HEK293 (cell line): ENCODE results near the gene ZDHHC14.

Experiments used
- CTCF ChIA-PET: fragments of 350-600 bp; formaldehyde crosslinking; extraction: SDS; loops from one replicate; lab custom pipeline; 2021; ENCODE audit warnings: antibody characterized with exemption; lab: Yijun Ruan, JAX
- POLR2A ChIA-PET: fragments of 300-600 bp; formaldehyde crosslinking; extraction: SDS; loops from one replicate; lab custom pipeline; 2020; ENCODE audit warnings: antibody characterized with exemption, inconsistent platforms; lab: Yijun Ruan, JAX
- H3K27ac ChIP-seq: fragments of 200-500 bp; sonication (Bioruptor generic); 2 replicates; pipeline ENCODE4 v1.5.1; 2014; ENCODE audit warnings: low read depth, low read length, control low read depth, inconsistent platforms; ENCODE audit errors: extremely low read depth
- H3K36me3 ChIP-seq, 2 experiments: fragments of 200-500 bp in 1 of 2; sonication (Bioruptor generic) in 1 of 2; 1 replicate in 1 of 2; 2 replicates in 1 of 2; pipeline ENCODE4 v1.5.1; 2014 to 2017; ENCODE audit warnings: inconsistent platforms in 2 of 2, low read length in 2 of 2; ENCODE audit not compliant: control insufficient read depth in 2 of 2, insufficient read depth in 1 of 2
- H3K4me1 ChIP-seq: fragments of 200-500 bp; sonication (Bioruptor generic); 2 replicates; pipeline ENCODE4 v1.5.1; 2014; ENCODE audit warnings: mild to moderate bottlenecking, low read length, inconsistent platforms; ENCODE audit not compliant: control insufficient read depth, insufficient read depth
- H3K4me3 ChIP-seq: 2 replicates; pipeline ENCODE4 v1.5.1; 2011; ENCODE audit warnings: low read depth, mild to moderate bottlenecking, control low read depth, low read length, moderate library complexity
- H3K9me3 ChIP-seq: fragments of 200-500 bp; sonication (Bioruptor generic); 2 replicates; pipeline ENCODE4 v1.5.1; 2014; ENCODE audit warnings: low read depth, low read length, inconsistent platforms; ENCODE audit not compliant: control insufficient read depth, insufficient read depth
- ATF2 ChIP-seq: fragments of 450-650 bp; formaldehyde crosslinking; IDR thresholded peaks from 2 replicates; pipeline ENCODE4 v1.5.1; 2016; ENCODE audit warnings: missing biosample characterization, missing genetic modification characterization, low read depth
- FEZF1 ChIP-seq: fragments of 450-650 bp; formaldehyde crosslinking; IDR thresholded peaks from 2 replicates; pipeline ENCODE4 v1.5.1; 2016; ENCODE audit warnings: missing biosample characterization, missing genetic modification characterization
- GLI2 ChIP-seq: fragments of 450-650 bp; formaldehyde crosslinking; IDR thresholded peaks from 2 replicates; pipeline ENCODE4; 2017; ENCODE audit warnings: missing biosample characterization, missing genetic modification characterization, low read depth, borderline replicate concordance
- GLIS1 ChIP-seq: fragments of 450-650 bp; formaldehyde crosslinking; IDR thresholded peaks from 2 replicates; pipeline ENCODE4 v1.5.1; 2016; ENCODE audit warnings: missing biosample characterization, missing genetic modification characterization
- HOXD13 ChIP-seq: sonication (generic); formaldehyde crosslinking; IDR thresholded peaks from 2 replicates; pipeline ENCODE4 v1.8.0; 2022; ENCODE audit warnings: missing genetic modification reagents, borderline replicate concordance
- PRDM1 ChIP-seq: fragments of 450-650 bp; formaldehyde crosslinking; IDR thresholded peaks from 2 replicates; pipeline ENCODE4; 2016; ENCODE audit warnings: missing biosample characterization, missing genetic modification characterization
- SCRT1 ChIP-seq: fragments of 450-650 bp; formaldehyde crosslinking; IDR thresholded peaks from 2 replicates; pipeline ENCODE4 v1.5.1; 2016; ENCODE audit warnings: missing biosample characterization, missing genetic modification characterization, borderline replicate concordance
- TRIM28 ChIP-seq: IDR thresholded peaks from 2 replicates; pipeline ENCODE4 v1.6.1; 2011; ENCODE audit warnings: low read length, control low read depth, borderline replicate concordance
- YY1 ChIP-seq: fragments of 450-650 bp; formaldehyde crosslinking; IDR thresholded peaks from 2 replicates; pipeline ENCODE4 v1.5.1; 2018; ENCODE audit warnings: missing biosample characterization, missing genetic modification characterization
- ZBTB48 ChIP-seq: fragments of 450-650 bp; formaldehyde crosslinking; IDR thresholded peaks from 2 replicates; pipeline ENCODE4 v1.5.1; 2016; ENCODE audit warnings: missing biosample characterization, missing genetic modification characterization
- ZBTB7A ChIP-seq: fragments of 450-650 bp; formaldehyde crosslinking; IDR thresholded peaks from 2 replicates; pipeline ENCODE4 v1.5.1; 2016; ENCODE audit warnings: low read depth, missing biosample characterization, missing genetic modification characterization
- ZFP69B ChIP-seq: fragments of 450-650 bp; formaldehyde crosslinking; IDR thresholded peaks from 2 replicates; pipeline ENCODE4 v1.5.1; 2016; ENCODE audit warnings: missing biosample characterization, missing genetic modification characterization
- ZIC2 ChIP-seq: fragments of 450-650 bp; formaldehyde crosslinking; IDR thresholded peaks from 2 replicates; pipeline ENCODE4 v1.5.1; 2016; ENCODE audit warnings: missing biosample characterization, missing genetic modification characterization
- ZNF10 ChIP-seq: fragments of 450-650 bp; formaldehyde crosslinking; IDR thresholded peaks from 2 replicates; pipeline ENCODE4 v1.5.1; 2017; ENCODE audit warnings: missing biosample characterization, missing genetic modification characterization
- ZNF175 ChIP-seq: fragments of 450-650 bp; formaldehyde crosslinking; IDR thresholded peaks from 2 replicates; pipeline ENCODE4 v1.5.1; 2016; ENCODE audit warnings: missing biosample characterization, missing genetic modification characterization
- ZNF223 ChIP-seq: fragments of 450-650 bp; formaldehyde crosslinking; IDR thresholded peaks from 2 replicates; pipeline ENCODE4 v1.5.1; 2016; ENCODE audit warnings: missing biosample characterization, missing genetic modification characterization
- ZNF324 ChIP-seq: fragments of 450-650 bp; formaldehyde crosslinking; IDR thresholded peaks from 2 replicates; pipeline ENCODE4 v1.5.1; 2016; ENCODE audit warnings: missing biosample characterization, missing genetic modification characterization
- ZNF416 ChIP-seq: fragments of 450-650 bp; formaldehyde crosslinking; IDR thresholded peaks from 2 replicates; pipeline ENCODE4 v1.5.1; 2016; ENCODE audit warnings: missing biosample characterization, missing genetic modification characterization
- ZNF544 ChIP-seq: fragments of 450-650 bp; formaldehyde crosslinking; IDR thresholded peaks from 2 replicates; pipeline ENCODE4 v1.5.0; 2017; ENCODE audit warnings: missing biosample characterization, missing genetic modification characterization
- ZNF610 ChIP-seq: fragments of 450-650 bp; formaldehyde crosslinking; IDR thresholded peaks from 2 replicates; pipeline ENCODE4 v1.5.1; 2016; ENCODE audit warnings: missing biosample characterization, missing genetic modification characterization, borderline replicate concordance
- ZNF704 ChIP-seq: fragments of 450-650 bp; formaldehyde crosslinking; IDR thresholded peaks from 2 replicates; pipeline ENCODE4 v1.5.1; 2016; ENCODE audit warnings: missing biosample characterization, missing genetic modification characterization
- ZNF776 ChIP-seq: fragments of 450-650 bp; formaldehyde crosslinking; IDR thresholded peaks from 2 replicates; pipeline ENCODE4 v1.5.0; 2017; ENCODE audit warnings: missing biosample characterization, missing genetic modification characterization, borderline replicate concordance
- ZNF792 ChIP-seq: fragments of 450-650 bp; formaldehyde crosslinking; IDR thresholded peaks from 2 replicates; pipeline ENCODE4 v1.5.1; 2016; ENCODE audit warnings: missing biosample characterization, missing genetic modification characterization

The ZDHHC14 gene

GRCh38 chr6:157579467-157580031, 198.6 kb downstream of the ZDHHC14 start:
- TF ChIP-seq YY1 (tag by site-specific recombination) (no peak), HOXD13 (no peak), ATF2 (tag by site-specific recombination) (no peak), GLIS1 (tag by site-specific recombination) (no peak), GLI2 (tag by site-specific recombination) (no peak), FEZF1 (tag by site-specific recombination) (no peak), ZIC2 (tag by site-specific recombination) (no peak), ZBTB7A (no peak), PRDM1 (tag by site-specific recombination) (no peak), ZNF175 (tag by site-specific recombination) (no peak), ZNF704 (tag by site-specific recombination) (no peak), TRIM28 (no peak), ZNF223 (no peak), ZNF10 (tag by site-specific recombination) (no peak), ZNF324 (no peak), SCRT1 (tag by site-specific recombination) (no peak)
- H3K4me1 ChIP-seq = no peaks in the 10 kb centered on the region
- CTCF ChIA-PET = no interaction called here
- no peak overlapping the region for H3K27ac ChIP-seq
- H3K4me3 ChIP-seq = no peak overlapping the region
- no peaks in the 10 kb centered on the region for H3K36me3 ChIP-seq
- no peaks in the 10 kb centered on the region for H3K9me3 ChIP-seq
- POLR2A ChIA-PET = no interaction called here

- Histone ChIP-seq H3K36me3 (no peaks in the 10 kb centered on the region), H3K27ac (no peak overlapping the region), H3K4me1 (no peaks in the 10 kb centered on the region), H3K4me3 (no peak overlapping the region), H3K9me3 (no peaks in the 10 kb centered on the region)
- no peak for TF ChIP-seq ZNF776 (tag by site-specific recombination)
- TF ChIP-seq ZNF416 (tag by site-specific recombination) = no peak
- TF ChIP-seq ZNF792 (tag by site-specific recombination) = no peak
- no peak for TF ChIP-seq ZNF544 (tag by site-specific recombination)
- TF ChIP-seq ZBTB48 (tag by site-specific recombination) = no peak
- no peak for TF ChIP-seq ZNF610
- no peak for TF ChIP-seq ZFP69B (tag by site-specific recombination)
- CTCF ChIA-PET = no interaction called here
- POLR2A ChIA-PET = no interaction called here
Measured at GRCh38 chr6:157584036-157584435, 203.0 kb downstream of the ZDHHC14 start.
